GM03348 (cell line): ENCODE data around the gene TAF11L14.
"Not testable (repeated sequence)": the region's sequence is repeated elsewhere in the genome, so short reads cannot be mapped to it uniquely, and the experiment has no call there.

Experiments used
- DNase-seq: peaks from one replicate; pipeline ENCODE4 v3.0.0; 2012; ENCODE audit warnings: low spot score

Gene TAF11L14

GRCh38 chr5:17634160-17634559, at the start of gene TAF11L14:
TAF11L14 (plus strand) TSS chr5:17634460.
- no peak for DNase-seq

- DNase-seq: not testable (repeated sequence)
Measured at GRCh38 chr5:17585658-17586057, 48.6 kb upstream of the TAF11L14 start, which contains the start of gene TAF11L7. TAF11L7 (minus strand) TSS chr5:17585758.

DNA sequence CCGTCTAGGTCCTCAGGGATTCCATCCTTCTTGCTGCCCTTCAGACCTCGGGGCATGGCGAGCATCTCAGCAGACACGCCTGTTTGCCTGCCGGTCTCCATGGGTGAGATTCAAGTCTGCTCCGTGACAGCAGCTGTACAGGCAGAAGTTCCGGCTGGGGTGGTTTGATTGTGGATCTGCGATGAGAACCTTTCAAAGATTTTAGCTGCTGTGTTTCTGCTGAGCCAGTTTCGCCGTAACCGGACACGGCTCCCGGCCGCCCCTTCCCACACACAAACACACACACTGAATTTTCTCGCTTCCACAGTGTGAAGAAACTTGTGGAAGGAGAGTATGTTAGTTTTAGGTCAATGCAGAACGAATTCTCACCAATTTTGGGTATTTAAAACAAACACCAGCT, 43.4 kb upstream of the TAF11L14 start, which contains the start of gene TAF11L8:
Gene TAF11L8 (minus strand): TSS at position 101 of the 400 bp plus-strand sequence.
- DNase-seq: not testable (repeated sequence)

DNA sequence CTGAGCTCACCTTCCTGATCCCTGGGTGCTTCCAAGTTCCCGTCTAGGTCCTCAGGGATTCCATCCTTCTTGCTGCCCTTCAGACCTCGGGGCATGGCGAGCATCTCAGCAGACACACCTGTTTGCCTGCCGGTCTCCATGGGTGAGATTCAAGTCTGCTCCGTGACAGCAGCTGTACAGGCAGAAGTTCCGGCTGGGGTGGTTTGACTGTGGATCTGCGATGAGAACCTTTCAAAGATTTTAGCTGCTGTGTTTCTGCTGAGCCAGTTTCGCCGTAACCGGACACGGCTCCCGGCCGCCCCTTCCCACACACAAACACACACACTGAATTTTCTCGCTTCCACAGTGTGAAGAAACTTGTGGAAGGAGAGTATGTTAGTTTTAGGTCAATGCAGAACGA, 40.0 kb upstream of the TAF11L14 start, which contains the start of gene TAF11L9:
Gene TAF11L9 (minus strand): TSS at position 140 of the 400 bp plus-strand sequence.
- not testable (repeated sequence) for DNase-seq

DNA sequence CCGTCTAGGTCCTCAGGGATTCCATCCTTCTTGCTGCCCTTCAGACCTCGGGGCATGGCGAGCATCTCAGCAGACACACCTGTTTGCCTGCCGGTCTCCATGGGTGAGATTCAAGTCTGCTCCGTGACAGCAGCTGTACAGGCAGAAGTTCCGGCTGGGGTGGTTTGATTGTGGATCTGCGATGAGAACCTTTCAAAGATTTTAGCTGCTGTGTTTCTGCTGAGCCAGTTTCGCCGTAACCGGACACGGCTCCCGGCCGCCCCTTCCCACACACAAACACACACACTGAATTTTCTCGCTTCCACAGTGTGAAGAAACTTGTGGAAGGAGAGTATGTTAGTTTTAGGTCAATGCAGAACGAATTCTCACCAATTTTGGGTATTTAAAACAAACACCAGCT, 36.5 kb upstream of the TAF11L14 start, which contains the start of gene TAF11L10:
Gene TAF11L10 (minus strand): TSS at position 101 of the 400 bp plus-strand sequence.
- not testable (repeated sequence) for DNase-seq

- not testable (repeated sequence) for DNase-seq
Measured at GRCh38 chr5:17603880-17604279, 30.4 kb upstream of the TAF11L14 start, which contains the start of gene TAF11L11. TAF11L11 (plus strand) TSS chr5:17604183.

DNA sequence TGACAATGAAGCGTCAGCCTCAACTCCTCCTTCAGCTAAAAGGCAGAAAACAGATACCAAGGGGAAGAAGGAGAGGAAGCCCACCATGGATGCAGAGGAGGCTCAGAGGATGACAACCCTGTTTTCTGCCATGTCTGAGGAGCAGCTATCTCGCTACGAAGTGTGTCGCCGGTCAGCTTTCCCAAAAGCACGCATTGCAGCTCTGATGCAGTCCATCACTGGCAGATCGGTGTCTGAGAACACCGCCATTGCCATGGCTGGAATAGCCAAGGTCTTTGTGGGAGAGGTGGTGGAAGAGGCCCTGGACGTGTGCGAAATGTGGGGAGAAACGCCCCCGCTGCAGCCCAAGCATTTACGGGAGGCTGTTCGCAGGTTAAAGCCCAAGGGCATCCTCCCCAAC, 29.3 kb upstream of the TAF11L14 start:
- DNase-seq: no peak

DNA sequence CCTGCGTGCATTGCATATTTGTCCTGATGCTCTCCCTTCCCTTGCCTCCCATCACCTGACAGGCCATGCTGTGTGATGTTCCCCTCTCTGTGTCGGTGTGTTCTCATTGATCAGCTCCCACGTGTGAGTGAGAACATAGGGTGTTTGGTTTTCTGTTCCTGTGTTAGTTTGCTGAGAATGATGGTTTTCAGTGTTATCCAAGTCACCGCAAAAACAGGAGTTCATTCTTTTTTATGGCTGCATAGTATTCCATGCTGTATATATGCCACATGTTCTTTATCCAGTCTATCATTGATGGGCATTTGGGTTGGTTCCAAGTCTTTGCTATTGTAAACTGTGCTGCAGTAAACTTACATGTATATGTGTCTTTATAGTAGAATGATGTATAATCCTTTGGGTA, 26.8 kb upstream of the TAF11L14 start:
- DNase-seq: not testable (repeated sequence)

DNA sequence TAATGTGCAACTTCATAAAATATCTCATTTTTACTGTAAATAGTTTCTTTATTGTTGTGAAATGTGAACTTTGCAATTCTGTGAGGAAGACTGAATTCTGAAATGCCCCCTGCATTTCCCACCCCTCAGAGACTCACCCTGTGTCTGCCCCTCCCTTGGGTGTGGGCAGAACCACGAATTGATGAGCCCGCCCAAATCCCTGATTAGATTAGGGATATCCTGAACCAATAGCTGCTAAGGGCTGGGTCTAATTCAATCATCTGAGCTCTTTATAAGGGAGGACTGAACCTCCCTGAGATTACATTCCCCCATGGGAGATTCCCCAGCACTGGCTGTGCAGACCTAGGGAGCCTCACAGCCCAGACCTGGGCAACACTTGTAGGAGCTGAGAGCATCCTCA, 24.2 kb upstream of the TAF11L14 start, which contains the start of gene TAF11L12:
Gene TAF11L12 (plus strand): TSS at position 301 of the 400 bp plus-strand sequence.
- DNase-seq: not testable (repeated sequence)

DNA sequence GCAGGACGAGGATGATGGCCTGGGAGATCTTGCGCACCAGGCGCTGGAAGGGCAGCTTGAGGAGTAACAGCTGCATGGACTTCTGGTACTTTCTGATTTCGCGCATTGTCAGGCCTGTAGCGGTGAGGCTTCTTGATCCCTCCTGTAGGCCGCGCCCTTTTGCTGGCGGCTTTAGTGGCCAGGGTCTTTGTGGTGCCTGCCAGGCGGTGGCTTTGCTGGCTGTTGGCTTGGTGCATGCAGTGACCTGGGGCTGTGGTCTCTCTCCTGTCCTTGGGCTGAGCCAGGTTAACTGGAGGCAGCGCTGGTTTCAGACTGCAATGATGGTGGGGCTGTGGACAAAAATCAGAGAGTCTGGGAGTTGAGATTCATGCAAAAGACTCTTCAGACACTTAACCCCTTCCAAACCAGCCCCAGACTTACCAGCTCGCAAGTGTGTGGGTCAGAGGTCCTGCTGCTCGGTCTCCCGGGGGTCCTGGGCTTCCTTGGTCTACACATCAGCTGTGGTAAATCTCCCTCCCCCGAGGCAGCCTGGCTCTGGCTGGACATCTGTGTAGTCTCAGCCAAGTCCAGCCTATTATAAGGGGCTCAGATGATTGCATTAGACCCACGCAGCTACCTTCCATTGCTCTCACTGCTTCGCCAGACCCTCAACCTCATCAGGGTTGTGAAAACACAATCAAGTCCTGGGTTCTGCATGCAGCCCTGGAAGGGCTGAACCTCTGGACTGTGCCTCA, 19.2 kb upstream of the TAF11L14 start:
- DNase-seq: no peak

DNA sequence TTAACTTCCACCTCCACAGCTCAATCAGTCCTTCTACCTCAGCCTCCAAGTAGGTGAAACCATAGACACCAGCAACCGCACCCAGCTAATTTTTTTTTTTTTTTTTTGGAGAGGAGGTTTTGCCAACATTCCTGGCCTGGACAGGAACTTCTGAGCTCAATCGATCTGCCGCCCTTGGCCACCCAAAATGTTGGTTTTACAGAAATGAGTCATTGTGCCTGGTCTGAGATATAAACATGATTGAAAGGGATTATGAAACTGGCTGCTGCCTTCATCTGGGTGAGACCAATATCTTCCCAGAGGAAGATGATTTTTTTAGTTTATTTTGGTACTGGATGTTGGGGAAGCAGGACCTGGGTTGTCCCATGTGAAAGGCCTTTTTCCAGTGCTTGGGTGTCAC, 14.9 kb upstream of the TAF11L14 start:
- DNase-seq: no peak

- peak; percentile 9 for DNase-seq
Measured at GRCh38 chr5:17620627-17621026, 13.6 kb upstream of the TAF11L14 start.

- DNase-seq: no peak
Measured at GRCh38 chr5:17625686-17626085, 8.6 kb upstream of the TAF11L14 start.

- not testable (repeated sequence) for DNase-seq
Measured at GRCh38 chr5:17631788-17632187, 2.5 kb upstream of the TAF11L14 start, which contains the start of gene TAF11L13. TAF11L13 (plus strand) TSS chr5:17632088.

DNA sequence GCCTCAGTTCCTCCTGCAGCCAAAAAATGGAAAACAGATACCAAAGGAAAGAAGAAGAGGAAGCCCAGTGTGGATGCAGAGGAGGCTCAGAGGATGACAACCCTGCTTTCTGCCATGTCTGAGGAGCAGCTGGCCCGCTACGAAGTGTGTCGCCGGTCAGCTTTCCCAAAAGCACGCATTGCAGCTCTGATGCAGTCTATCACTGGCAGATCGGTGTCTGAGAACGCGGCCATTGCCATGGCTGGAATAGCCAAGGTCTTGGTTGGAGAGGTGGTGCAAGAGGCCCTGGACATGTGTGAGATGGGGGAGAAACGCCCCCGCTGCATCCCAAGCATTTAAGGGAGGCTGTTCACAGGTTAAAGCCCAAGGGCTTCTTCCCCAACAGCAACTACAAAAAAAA, 15.0 kb downstream of the TAF11L14 start:
- DNase-seq: not testable (repeated sequence)

DNA sequence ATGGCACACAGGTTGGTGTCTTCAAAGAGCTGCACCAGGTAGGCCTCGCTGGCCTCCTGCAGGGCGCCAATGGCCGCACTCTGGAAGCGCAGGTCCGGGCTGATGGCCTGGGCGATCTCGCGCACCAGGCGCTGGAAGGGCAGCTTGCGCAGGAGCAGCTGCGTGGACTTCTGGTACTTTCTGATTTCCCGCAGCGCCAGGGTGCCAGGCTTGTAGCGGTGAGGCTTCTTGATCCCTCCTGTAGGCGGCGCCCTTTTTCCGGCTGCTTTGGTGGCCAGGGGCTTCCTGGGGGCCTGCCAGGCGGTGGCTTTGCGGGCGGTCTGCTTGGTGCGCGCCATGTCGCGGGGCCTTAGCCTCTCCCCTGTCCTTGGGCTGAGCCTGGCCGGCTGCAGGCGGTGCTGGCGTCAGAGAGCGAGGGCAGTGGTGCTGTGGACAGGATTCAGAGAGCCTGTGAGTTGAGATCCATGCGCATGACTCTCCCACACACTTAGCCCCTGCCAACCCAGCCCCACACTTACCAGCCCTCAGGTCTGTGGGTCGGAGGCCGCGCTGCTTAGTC, 21.0 kb downstream of the TAF11L14 start:
- DNase-seq: not testable (repeated sequence)

GRCh38 chr5:17655921-17656320, 21.7 kb downstream of the TAF11L14 start:
- DNase-seq: no peak

- DNase-seq: no peak
Measured at GRCh38 chr5:17663182-17663581, 28.9 kb downstream of the TAF11L14 start.

GRCh38 chr5:17665836-17666235, 31.6 kb downstream of the TAF11L14 start:
- DNase-seq: no peak

DNA sequence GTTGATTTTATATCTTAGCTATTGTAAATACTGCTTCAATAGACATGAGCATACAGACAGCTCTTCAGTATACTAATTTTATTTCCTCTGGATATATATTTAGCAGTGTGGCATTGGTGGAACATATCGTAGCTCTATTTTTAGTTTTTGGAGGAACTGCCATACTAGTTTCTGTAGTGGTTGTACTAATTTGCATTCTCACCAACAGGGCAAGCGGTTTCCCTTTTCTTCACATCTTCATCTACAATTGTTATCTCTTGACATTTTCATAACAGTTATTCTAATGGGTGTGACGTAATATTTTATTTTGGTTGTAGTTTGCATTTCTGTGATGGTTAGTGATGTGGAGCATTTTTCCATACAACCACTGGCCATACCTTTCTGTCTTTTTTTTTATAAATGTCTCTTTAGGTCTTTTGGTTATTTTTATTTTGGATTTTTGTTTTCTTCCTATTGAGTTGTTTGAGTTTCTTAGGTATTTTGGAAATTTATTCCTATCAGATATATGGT, 32.5 kb downstream of the TAF11L14 start:
- no peak for DNase-seq

DNA sequence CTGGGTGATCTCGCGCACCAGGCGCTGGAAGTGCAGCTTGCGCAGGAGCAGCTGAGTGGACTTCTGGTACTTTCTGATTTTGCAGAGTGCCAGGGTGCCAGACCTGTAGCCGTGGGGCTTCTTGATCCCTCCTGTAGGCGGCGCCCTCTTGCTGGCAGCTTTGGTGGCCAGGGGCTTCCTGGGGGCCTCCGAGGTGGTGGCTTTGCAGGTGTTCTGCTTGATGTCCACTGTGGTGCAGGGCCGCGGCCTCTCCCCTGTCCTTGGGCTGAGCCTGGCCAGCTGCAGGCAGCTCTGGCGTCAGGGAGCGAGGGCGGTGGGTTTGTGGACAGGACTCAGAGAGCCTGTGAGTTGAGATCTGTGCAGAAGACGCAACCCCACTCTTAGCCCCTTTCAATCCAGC, 36.1 kb downstream of the TAF11L14 start:
- no peak for DNase-seq

DNA sequence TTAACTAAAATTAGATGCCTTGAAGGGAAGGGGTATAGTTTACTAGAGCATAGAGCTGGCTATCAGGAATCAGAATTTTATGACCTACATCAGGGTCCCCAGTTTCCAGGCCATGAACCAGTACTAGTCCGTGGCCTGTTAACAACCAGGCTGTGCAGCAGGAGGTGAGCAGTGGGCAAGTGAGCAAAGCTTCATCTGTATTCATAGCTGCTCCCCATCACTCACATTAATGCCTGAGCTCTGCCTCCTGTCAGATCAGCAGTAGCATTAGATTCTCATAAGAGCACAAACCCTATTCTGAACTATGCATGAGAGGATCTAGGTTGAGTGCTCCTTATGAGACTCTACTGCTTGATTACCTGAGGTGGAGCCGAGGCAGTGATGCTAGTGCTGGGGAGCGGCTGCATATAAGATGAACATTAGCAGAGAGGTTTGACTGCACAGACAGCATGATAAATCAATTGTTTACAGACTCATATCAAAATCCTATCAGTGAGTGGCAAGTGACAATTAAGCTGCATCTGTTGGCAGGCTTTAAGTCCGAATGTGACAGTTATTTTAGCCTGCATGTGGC, 44.6 kb downstream of the TAF11L14 start:
- no peak for DNase-seq
